WTC11 (cell line): Measurements from ENCODE around the gene CYB5A. TPM values are rescaled to one million over a fixed set of nuclear protein-coding genes. Genes with fewer than 3 reads are reported as not detected.

ENCODE experiments used
- ATAC-seq: fragments of 200-7000 bp; cut with Tn5 transposase; 2 replicates; pipeline ENCODE4 v1.10.0; 2021; ENCODE audit warnings: mild to moderate bottlenecking, moderate library complexity
- CTCF ChIA-PET: fragments of 300-600 bp; sonication (Branson Sonifier 250); formaldehyde crosslinking; loops from one replicate; lab custom pipeline; 2021; ENCODE audit warnings: antibody characterized with exemption; lab: Charles Lee
- POLR2A ChIA-PET: fragments of 350-600 bp; sonication (Branson Sonifier 250); formaldehyde crosslinking; loops from one replicate; lab custom pipeline; 2021; ENCODE audit warnings: antibody characterized with exemption; lab: Charles Lee
- DNase-seq: peaks from one replicate; pipeline ENCODE4 v3.0.0; 2021; ENCODE audit warnings: low spot score
- H3K27ac Mint-ChIP-seq: 2 replicates; pipeline ENCODE4 v1.8.0; 2021; ENCODE audit warnings: mixed read lengths
- H3K27me3 Mint-ChIP-seq: 2 replicates; pipeline ENCODE4 v1.8.0; 2021; ENCODE audit warnings: low read depth, mild to moderate bottlenecking, moderate library complexity, mixed read lengths
- H3K36me3 Mint-ChIP-seq: 2 replicates; pipeline ENCODE4 v1.8.0; 2021; ENCODE audit warnings: mixed read lengths
- H3K4me1 Mint-ChIP-seq: 2 replicates; pipeline ENCODE4 v1.8.0; 2022; ENCODE audit warnings: mixed read lengths
- H3K4me3 Mint-ChIP-seq: 2 replicates; pipeline ENCODE4 v1.8.0; 2021; ENCODE audit warnings: mild to moderate bottlenecking, moderate library complexity, mixed read lengths
- H3K9me3 Mint-ChIP-seq: 2 replicates; pipeline ENCODE4 v1.8.0; 2021; ENCODE audit warnings: mixed read lengths
- AFF4 ChIP-seq: sonication (generic); formaldehyde crosslinking; IDR thresholded peaks from 2 replicates; pipeline ENCODE4 v1.8.1; 2023; ENCODE audit warnings: mild to moderate bottlenecking, missing genetic modification reagents, borderline replicate concordance
- CTCF ChIP-seq: fragments of 200-600 bp; IDR thresholded peaks from 2 replicates; pipeline ENCODE4 v1.8.0; 2022; ENCODE audit warnings: antibody characterized with exemption
- E2F4 ChIP-seq: sonication (generic); formaldehyde crosslinking; IDR thresholded peaks from 2 replicates; pipeline ENCODE4 v1.8.1; 2022; ENCODE audit warnings: low read depth, mild to moderate bottlenecking, moderate library complexity, missing genetic modification reagents, borderline replicate concordance
- GTF2I ChIP-seq: fragments of 250-450 bp; sonication (Bioruptor Pico); conservative IDR thresholded peaks from 2 replicates; pipeline ENCODE4 v1.4.0; 2021; ENCODE audit warnings: mild to moderate bottlenecking
- KAT7 ChIP-seq: sonication (generic); formaldehyde crosslinking; IDR thresholded peaks from 2 replicates; pipeline ENCODE4 v1.8.1; 2023; ENCODE audit warnings: missing genetic modification reagents, mild to moderate bottlenecking, borderline replicate concordance
- NFYB ChIP-seq: sonication (generic); formaldehyde crosslinking; conservative IDR thresholded peaks from 2 replicates; pipeline ENCODE4 v1.8.0; 2022; ENCODE audit warnings: low read depth, missing genetic modification reagents
- PRDM15 ChIP-seq: sonication (generic); formaldehyde crosslinking; IDR thresholded peaks from 2 replicates; pipeline ENCODE4 v1.8.0; 2022; ENCODE audit warnings: missing genetic modification reagents
- RORB ChIP-seq: fragments of 250-450 bp; sonication (Bioruptor Pico); IDR thresholded peaks from 2 replicates; pipeline ENCODE4 v1.9.0; 2021; ENCODE audit warnings: mild to moderate bottlenecking
- USF2 ChIP-seq: sonication (generic); formaldehyde crosslinking; IDR thresholded peaks from 2 replicates; pipeline ENCODE4 v1.8.1; 2023; ENCODE audit warnings: mild to moderate bottlenecking, missing genetic modification reagents, moderate library complexity
- ZNF263 ChIP-seq: sonication (generic); formaldehyde crosslinking; IDR thresholded peaks from 2 replicates; pipeline ENCODE4 v1.8.1; 2022; ENCODE audit warnings: low read depth, mild to moderate bottlenecking, moderate library complexity, missing genetic modification reagents
- ZNF671 ChIP-seq: fragments of 250-450 bp; sonication (Bioruptor Pico); IDR thresholded peaks from 2 replicates; pipeline ENCODE4 v1.8.0; 2021; ENCODE audit warnings: mild to moderate bottlenecking
- ZSCAN18 ChIP-seq: fragments of 250-450 bp; sonication (Bioruptor Pico); IDR thresholded peaks from 2 replicates; pipeline ENCODE4 v2.1.2; 2022; ENCODE audit warnings: mild to moderate bottlenecking, moderate library complexity
- total RNA-seq: library from RNA; stranded (reverse); gene quantifications from 3 replicates; pipeline ENCODE4 v1.2.3, GENCODE V29; 2021

CYB5A gene
- total RNA-seq, 1 experiment from 2014 or later, result 127 TPM

- no peak for TF ChIP-seq AFF4
- TF ChIP-seq PRDM15 (CRISPR knock-in tag), result no peak
- no peak for TF ChIP-seq GTF2I
- no peak for TF ChIP-seq KAT7 (CRISPR knock-in tag)
- no peak for TF ChIP-seq E2F4 (CRISPR knock-in tag)
These were observed 46.1 kb upstream of the CYB5A start (continued) for GRCh38 chr18:74337912-74338309.

GRCh38 chr18:74337155-74337911, 45.6 kb upstream of the CYB5A start:
- H3K27me3 Mint-ChIP-seq, result no peaks in the 10 kb centered on the region
- peaks cover 12% of the 10 kb centered on the region for H3K9me3 Mint-ChIP-seq
- ATAC-seq (no peak), DNase-seq (no peak)
- ChIA-PET POLR2A (no interaction called here), CTCF (interaction anchor here (1.1 to 2.2 kb wide), 3 partner anchors 27 to 215 kb away, joined by 3 to 6 read pairs (median 6); no protein-coding TSS in a partner anchor)
- no peak overlapping the region for H3K27ac Mint-ChIP-seq
- H3K4me3 Mint-ChIP-seq, result no peak overlapping the region
- TF ChIP-seq ZSCAN18 (no peak), ZNF263 (no peak), RORB (CRISPR knock-in tag) (no peak), NFYB (no peak)
- no peaks in the 10 kb centered on the region; the same call in 1 of the 2 replicates for H3K36me3 Mint-ChIP-seq
- peaks cover 20% of the 10 kb centered on the region for H3K4me1 Mint-ChIP-seq

GRCh38 chr18:74336656-74337055, 44.9 kb upstream of the CYB5A start:
- DNase-seq (no peak), ATAC-seq (no peak)
- Mint-ChIP-seq H3K36me3 (no peaks in the 10 kb centered on the region; the same call in 1 of the 2 replicates), H3K27me3 (no peaks in the 10 kb centered on the region), H3K4me3 (no peak overlapping the region), H3K9me3 (peaks cover 12% of the 10 kb centered on the region), H3K27ac (no peak overlapping the region), H3K4me1 (peaks cover 20% of the 10 kb centered on the region)
- TF ChIP-seq USF2 (CRISPR knock-in tag), result no peak
- TF ChIP-seq NFYB, result no peak
- TF ChIP-seq CTCF, result no peak
- no peak for TF ChIP-seq ZNF671 (CRISPR knock-in tag)
- ChIA-PET CTCF (no interaction called here), POLR2A (no interaction called here)
